NCI-H2107 treated with DMSO at 0.1 percent for 48 hours (cell line): ENCODE data around the gene AGXT2.

Experiments used
- DNase-seq: peaks from one replicate; lab custom pipeline; 2025; ENCODE audit not compliant: unreplicated experiment; lab: John Stamatoyannopoulos, UW

Gene AGXT2

GRCh38 chr5:35016174-35017051, 31.3 kb downstream of the AGXT2 start:
- DNase-seq: no peak

GRCh38 chr5:35015063-35015462, 32.7 kb downstream of the AGXT2 start:
- DNase-seq: no peak

GRCh38 chr5:35012796-35013195, 35.0 kb downstream of the AGXT2 start:
- peak; percentile 67 for DNase-seq

GRCh38 chr5:35012365-35012764, 35.4 kb downstream of the AGXT2 start:
- DNase-seq: no peak

- DNase-seq: no peak
Measured at GRCh38 chr5:35010676-35011075, 37.1 kb downstream of the AGXT2 start.

- DNase-seq: no peak
Measured at GRCh38 chr5:35009657-35010056, 38.1 kb downstream of the AGXT2 start.

- no peak for DNase-seq
Measured at GRCh38 chr5:35009019-35009418, 38.7 kb downstream of the AGXT2 start.

- no peak for DNase-seq
Measured at GRCh38 chr5:35004771-35005170, 43.0 kb downstream of the AGXT2 start.

GRCh38 chr5:35004200-35004599, 43.5 kb downstream of the AGXT2 start:
- no peak for DNase-seq

GRCh38 chr5:35003018-35003957, 44.5 kb downstream of the AGXT2 start:
- DNase-seq: peak; percentile 24

- DNase-seq: no peak
Measured at GRCh38 chr5:35002459-35002858, 45.3 kb downstream of the AGXT2 start.

GRCh38 chr5:35001842-35002241, 45.9 kb downstream of the AGXT2 start:
- DNase-seq: no peak

GRCh38 chr5:34998058-34998789, 49.5 kb downstream of the AGXT2 start:
- DNase-seq: no peak

- no peak for DNase-seq
Measured at GRCh38 chr5:34996261-34996660, 51.5 kb downstream of the AGXT2 start.

GRCh38 chr5:34993951-34994350, 53.8 kb downstream of the AGXT2 start:
- no peak for DNase-seq

- no peak for DNase-seq
Measured at GRCh38 chr5:34991486-34992238, 56.1 kb downstream of the AGXT2 start.

GRCh38 chr5:34986965-34987364, 60.8 kb downstream of the AGXT2 start:
- DNase-seq: no peak

GRCh38 chr5:34982823-34983222, 64.9 kb downstream of the AGXT2 start:
- DNase-seq: no peak

GRCh38 chr5:34978681-34979080, 69.1 kb downstream of the AGXT2 start:
- no peak for DNase-seq

GRCh38 chr5:34977934-34978613, 69.7 kb downstream of the AGXT2 start:
- DNase-seq: no peak
